Spleen (tissue), 11 donors: Measurements from ENCODE around the gene SEPTIN1. TPM values are rescaled to one million over a fixed set of nuclear protein-coding genes. Genes with fewer than 3 reads are reported as not detected.

ENCODE experiments used
- DNase-seq: peaks from one replicate; pipeline ENCODE4 v3.0.0-alpha.2; 2020
- H3K27ac ChIP-seq, 8 donors: fragments of 200-600 bp; sonication (generic) in 7 of 8; 1 replicate in 4 of 8; 2 replicates in 4 of 8; pipeline versions ENCODE4 v1.5.0 to v1.8.0; 2016 to 2021; ENCODE audit warnings: inconsistent platforms in 4 of 8, mild to moderate bottlenecking in 4 of 8, moderate library complexity in 1 of 8
- H3K27me3 ChIP-seq, 7 donors: fragments of 200-600 bp; sonication (generic) in 6 of 7; replicated peaks in 1 of 7; 1 replicate in 4 of 7; 2 replicates in 3 of 7; pipeline versions ENCODE4 v1.5.0 to v1.8.0; 2016 to 2021; ENCODE audit warnings: inconsistent platforms in 3 of 7, mild to moderate bottlenecking in 1 of 7
- H3K36me3 ChIP-seq, 6 donors: fragments of 200-600 bp; sonication (generic) in 5 of 6; 1 replicate in 4 of 6; 2 replicates in 2 of 6; pipeline versions ENCODE4 v1.5.0 to v1.8.0; 2016 to 2021; ENCODE audit warnings: inconsistent platforms in 2 of 6
- H3K4me1 ChIP-seq, 6 donors: fragments of 200-600 bp; sonication (generic) in 5 of 6; 1 replicate in 3 of 6; 2 replicates in 3 of 6; pipeline versions ENCODE4 v1.5.0 to v1.8.0; 2016 to 2021; ENCODE audit warnings: inconsistent platforms in 3 of 6
- H3K4me3 ChIP-seq, 8 donors: fragments of 200-600 bp; sonication (generic) in 7 of 8; 1 replicate in 4 of 8; 2 replicates in 4 of 8; pipeline versions ENCODE4 v1.5.0 to v1.8.0; 2016 to 2021; ENCODE audit warnings: inconsistent platforms in 4 of 8, mild to moderate bottlenecking in 4 of 8, moderate library complexity in 2 of 8
- H3K9me3 ChIP-seq, 8 donors: fragments of 200-600 bp; sonication (generic) in 7 of 8; 1 replicate in 4 of 8; 2 replicates in 4 of 8; pipeline versions ENCODE4 v1.5.0 to v1.8.0; 2016 to 2021; ENCODE audit warnings: inconsistent platforms in 4 of 8
- CTCF ChIP-seq, 11 experiments: fragments of 200-600 bp in 7 of 11; fragments of 450-650 bp in 4 of 11; sonication (generic) in 4 of 11; IDR thresholded peaks in 8 of 11; conservative IDR thresholded peaks in 3 of 11; 1 replicate in 7 of 11; 2 replicates in 4 of 11; pipeline versions ENCODE4 v1.4.0 to v1.8.0; 2016 to 2021; ENCODE audit warnings: antibody characterized with exemption in 11 of 11, inconsistent platforms in 4 of 11, mild to moderate bottlenecking in 1 of 11
- POLR2A ChIP-seq, 3 donors: fragments of 450-650 bp; IDR thresholded peaks; one replicate each; pipeline ENCODE4 v1.5.1; 2017; ENCODE audit warnings: antibody characterized with exemption in 3 of 3, mild to moderate bottlenecking in 1 of 3
- POLR2AphosphoS5 ChIP-seq, 3 donors: sonication (generic); formaldehyde crosslinking; IDR thresholded peaks; one replicate each; pipeline ENCODE4 v1.5.1; 2017; ENCODE audit warnings: antibody characterized with exemption in 3 of 3
- WGBS, 5 donors: extraction: QIAGEN DNeasy Blood & Tissue Kit in 3 of 5; methylation state at CpG; one replicate each; pipeline versions ENCODE4 v1.1.5 to v1.1.7; 2013 to 2018; 5-methylcytosine and 5-hydroxymethylcytosine counted together
- intact Hi-C: fragments of 100-400 bp; cut with DNase I; formaldehyde crosslinking; loops from one replicate; pipeline ENCODE4 v1.15.0; 2023; ENCODE audit warnings: low total_unique reads
- polyA plus RNA-seq, 3 donors: library from polyadenylated mRNA; stranded (reverse); fragments of 200-250 nt; gene quantifications; one replicate each; pipeline ENCODE4 v1.2.1, GENCODE V29; 2013
- total RNA-seq, 7 donors: library from RNA; depleted of rRNA in 3 of 7; stranded (reverse); fragments of >200 nt in 3 of 7; fragmentation: NEBNext Ultra II Directional in 4 of 7; extraction: Animal tissue kit (Norgen Biotek cat#: 25700) in 4 of 7; gene quantifications; one replicate each; pipeline versions ENCODE4 v1.1.0 to v1.2.1, GENCODE V29; 2016 to 2021
- donor health status: healthy with polysubstance abuse.
- donor health status: DM: no; HTN: no; CAD: no; lungs with moderate emphysema.
- donor health status: DM: no; HTN: no; CAD: no.
- donor health status: Bipolar disorder and iron deficiency.
- donor health status: healthy.
- donor health status: DM: no; HTN: no; CAD: no.
- donor health status: DM: yes; HTN: yes; CAD: no.

The SEPTIN1 gene
- total and polyA plus RNA-seq, 10 donors = 38.5 to 199 (median 84.2) TPM

GRCh38 chr16:30417529-30418349 is 35.4 kb upstream of the SEPTIN1 start:
- peak overlapping the region; percentile 86 to 94 (median 89) for H3K27ac ChIP-seq
- no peaks in the 10 kb centered on the region for H3K27me3 ChIP-seq
- H3K4me1 ChIP-seq = peaks cover 4 to 21% (median 16%) of the 10 kb centered on the region in 6 donors
- DNase-seq = peak; percentile 98
- intact Hi-C loops = no loop called here
- peaks cover 0 to 40% (median 17%) of the 10 kb centered on the region in 6 donors for H3K36me3 ChIP-seq
- no peaks in the 10 kb centered on the region for H3K9me3 ChIP-seq
- H3K4me3 ChIP-seq = peak overlapping the region; percentile 51 to 77 (median 67)
- peak; percentile 90 to 94 (median 91) for TF ChIP-seq POLR2AphosphoS5 (IDR thresholded peaks at IDR 0.05)
- TF ChIP-seq CTCF (IDR thresholded peaks at IDR 0.05 in 8 of 11, conservative IDR thresholded peaks at IDR 0.05 in 3 of 11) = peak in 9 of 11 experiments; percentile 10 to 48 (median 33)
- peak in 1 of 3 donors; percentile 24 for TF ChIP-seq POLR2A (IDR thresholded peaks at IDR 0.05)
- 0 to 3% (median 1%) methylated on average over 22 to 140 of the region's 140 CpGs for WGBS, 5 donors

GRCh38 chr16:30416624-30417528 is 34.5 kb upstream of the SEPTIN1 start:
- H3K9me3 ChIP-seq = no peaks in the 10 kb centered on the region
- H3K27ac ChIP-seq = peak overlapping the region; percentile 86 to 94 (median 89)
- H3K4me1 ChIP-seq = peaks cover 4 to 25% (median 16%) of the 10 kb centered on the region in 6 donors
- 64 to 81% (median 70%) methylated on average over 16 to 18 of the region's 18 CpGs for WGBS, 5 donors
- TF ChIP-seq POLR2A (IDR thresholded peaks at IDR 0.05) (no peak), POLR2AphosphoS5 (IDR thresholded peaks at IDR 0.05) (no peak), CTCF (IDR thresholded peaks at IDR 0.05 in 8 of 11, conservative IDR thresholded peaks at IDR 0.05 in 3 of 11) (no peak)
- peaks cover 0 to 39% (median 11%) of the 10 kb centered on the region in 6 donors for H3K36me3 ChIP-seq
- no peaks in the 10 kb centered on the region for H3K27me3 ChIP-seq
- DNase-seq = no peak
- peak overlapping the region; percentile 51 to 77 (median 67) for H3K4me3 ChIP-seq
- intact Hi-C loops = no loop called here

- 92 to 98% (median 96%) methylated on average over 4 of the region's 4 CpGs for WGBS, 5 donors
- Histone ChIP-seq H3K9me3 (no peaks in the 10 kb centered on the region), H3K36me3 (peaks cover 0 to 36% (median 8%) of the 10 kb centered on the region in 6 donors), H3K4me1 (peaks cover 4 to 25% (median 16%) of the 10 kb centered on the region in 6 donors), H3K27ac (no peak overlapping the region), H3K4me3 (no peak overlapping the region), H3K27me3 (no peaks in the 10 kb centered on the region)
- TF ChIP-seq POLR2A (IDR thresholded peaks at IDR 0.05) (no peak), CTCF (IDR thresholded peaks at IDR 0.05 in 8 of 11, conservative IDR thresholded peaks at IDR 0.05 in 3 of 11) (no peak), POLR2AphosphoS5 (IDR thresholded peaks at IDR 0.05) (no peak)
- intact Hi-C loops = no loop called here
- no peak for DNase-seq
Measured at GRCh38 chr16:30416047-30416603, 33.8 kb upstream of the SEPTIN1 start.
